K562 (cell line): Measurements from ENCODE around the gene KCTD6. TPM values are rescaled to one million over a fixed set of nuclear protein-coding genes. Genes with fewer than 3 reads are reported as not detected.

Experiments
- BCOR ChIP-seq: fragments of 450-650 bp; IDR thresholded peaks from 2 replicates; pipeline ENCODE4 v1.6.1; 2016
- KLF13 ChIP-seq: fragments of 450-650 bp; IDR thresholded peaks from 2 replicates; pipeline ENCODE4 v1.6.1; 2016; ENCODE audit warnings: missing genetic modification characterization, low read depth, mild to moderate bottlenecking, missing compliant biosample characterization, moderate library complexity, borderline replicate concordance
- MCM2 ChIP-seq: fragments of 450-650 bp; IDR thresholded peaks from 2 replicates; pipeline ENCODE4 v1.6.1; 2017; ENCODE audit warnings: low read depth, mild to moderate bottlenecking
- RFX1 ChIP-seq: fragments of 450-650 bp; IDR thresholded peaks from 2 replicates; pipeline ENCODE4 v1.6.1; 2016; ENCODE audit warnings: mild to moderate bottlenecking, moderate library complexity
- polyA plus RNA-seq, 8 experiments: library from polyadenylated mRNA; depleted of rRNA in 4 of 8; stranded (reverse) in 5 of 8; unstranded in 3 of 8; fragments of >200 nt; fragmentation: Nextera tagmentation in 2 of 8; fragmentation: Illumina TruSeq in 1 of 8; extraction: Ambion mirVana in 2 of 8; extraction: Trizol in 1 of 8; gene quantifications; 2 replicates each; pipeline versions ENCODE4 v1.2.1 to v1.2.3, GENCODE V29; 2011 to 2014; ENCODE audit warnings: inconsistent platforms in 1 of 8, missing spikeins in 1 of 8
- total RNA-seq, 7 experiments: library from RNA; depleted of rRNA in 6 of 7; stranded (reverse); fragments of >200 nt in 6 of 7; fragmentation: Illumina TruSeq in 2 of 7; extraction: Trizol in 2 of 7; gene quantifications; 2 replicates each; pipeline versions ENCODE4 v1.2.1 to v1.2.3, GENCODE V29; 2011 to 2021; ENCODE audit warnings: low replicate concordance in 1 of 7
- TF ChIP-seq, protein P1 (sequence below), 2 experiments: fragments of 450-650 bp in 1 of 2; sonication (generic) in 1 of 2; formaldehyde crosslinking in 1 of 2; IDR thresholded peaks; 2 replicates each; pipeline versions ENCODE4 v1.7.1 to v1.9.0; 2016 to 2022; ENCODE audit warnings: inconsistent platforms in 1 of 2, mild to moderate bottlenecking in 1 of 2, missing genetic modification reagents in 1 of 2
- TF ChIP-seq, protein P2 (sequence below): sonication (generic); formaldehyde crosslinking; IDR thresholded peaks from 2 replicates; pipeline ENCODE4 v1.8.1; 2023; ENCODE audit warnings: mild to moderate bottlenecking, missing genetic modification reagents

The KCTD6 gene
- total and polyA plus RNA-seq, 9 of the 15 experiments (the other 6 are each of a cell fraction or from before 2014, with no cell fraction given) = 2.1 to 5.9 (median 4.5) TPM

DNA sequence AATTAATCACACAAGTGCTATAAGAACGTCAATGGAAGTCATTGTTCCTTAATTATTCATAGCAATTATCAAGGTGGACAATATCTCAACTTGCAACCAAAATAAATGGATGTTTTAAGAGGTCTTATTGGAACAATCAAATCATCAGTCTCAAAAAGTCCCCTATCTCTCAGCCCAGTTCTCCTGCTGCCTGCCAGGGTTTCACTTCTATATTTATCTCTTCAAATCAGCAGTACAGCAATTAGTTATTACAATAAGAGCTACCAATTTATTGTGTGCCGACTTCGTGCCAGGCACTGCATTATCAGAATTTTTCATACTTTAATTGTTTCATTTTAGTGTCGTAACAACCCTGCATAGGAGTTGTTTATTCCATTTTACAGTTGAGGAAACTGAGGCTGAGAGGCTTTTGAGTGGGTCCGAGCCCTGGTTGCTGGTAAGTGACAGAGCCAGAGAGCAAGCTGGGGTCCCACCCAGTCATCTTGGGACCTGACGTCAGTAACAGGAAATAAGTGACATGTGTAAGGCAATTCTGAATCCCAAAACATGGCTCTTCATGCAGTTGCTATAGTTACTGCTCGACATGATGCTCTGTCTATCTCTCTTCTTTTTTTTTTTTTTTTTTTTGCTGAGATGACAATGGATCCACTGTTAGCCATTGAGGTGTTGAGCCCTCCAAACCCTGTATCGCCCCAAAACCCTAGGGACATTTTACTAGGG, 8.8 kb upstream of the KCTD6 start (continued):
- TF ChIP-seq, protein P1, sequence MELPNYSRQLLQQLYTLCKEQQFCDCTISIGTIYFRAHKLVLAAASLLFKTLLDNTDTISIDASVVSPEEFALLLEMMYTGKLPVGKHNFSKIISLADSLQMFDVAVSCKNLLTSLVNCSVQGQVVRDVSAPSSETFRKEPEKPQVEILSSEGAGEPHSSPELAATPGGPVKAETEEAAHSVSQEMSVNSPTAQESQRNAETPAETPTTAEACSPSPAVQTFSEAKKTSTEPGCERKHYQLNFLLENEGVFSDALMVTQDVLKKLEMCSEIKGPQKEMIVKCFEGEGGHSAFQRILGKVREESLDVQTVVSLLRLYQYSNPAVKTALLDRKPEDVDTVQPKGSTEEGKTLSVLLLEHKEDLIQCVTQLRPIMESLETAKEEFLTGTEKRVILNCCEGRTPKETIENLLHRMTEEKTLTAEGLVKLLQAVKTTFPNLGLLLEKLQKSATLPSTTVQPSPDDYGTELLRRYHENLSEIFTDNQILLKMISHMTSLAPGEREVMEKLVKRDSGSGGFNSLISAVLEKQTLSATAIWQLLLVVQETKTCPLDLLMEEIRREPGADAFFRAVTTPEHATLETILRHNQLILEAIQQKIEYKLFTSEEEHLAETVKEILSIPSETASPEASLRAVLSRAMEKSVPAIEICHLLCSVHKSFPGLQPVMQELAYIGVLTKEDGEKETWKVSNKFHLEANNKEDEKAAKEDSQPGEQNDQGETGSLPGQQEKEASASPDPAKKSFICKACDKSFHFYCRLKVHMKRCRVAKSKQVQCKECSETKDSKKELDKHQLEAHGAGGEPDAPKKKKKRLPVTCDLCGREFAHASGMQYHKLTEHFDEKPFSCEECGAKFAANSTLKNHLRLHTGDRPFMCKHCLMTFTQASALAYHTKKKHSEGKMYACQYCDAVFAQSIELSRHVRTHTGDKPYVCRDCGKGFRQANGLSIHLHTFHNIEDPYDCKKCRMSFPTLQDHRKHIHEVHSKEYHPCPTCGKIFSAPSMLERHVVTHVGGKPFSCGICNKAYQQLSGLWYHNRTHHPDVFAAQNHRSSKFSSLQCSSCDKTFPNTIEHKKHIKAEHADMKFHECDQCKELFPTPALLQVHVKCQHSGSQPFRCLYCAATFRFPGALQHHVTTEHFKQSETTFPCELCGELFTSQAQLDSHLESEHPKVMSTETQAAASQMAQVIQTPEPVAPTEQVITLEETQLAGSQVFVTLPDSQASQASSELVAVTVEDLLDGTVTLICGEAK (IDR thresholded peaks at IDR 0.05) = no peak
- TF ChIP-seq, protein P1 (CRISPR knock-in tag; IDR thresholded peaks at IDR 0.05) = no peak
- TF ChIP-seq, protein P2, sequence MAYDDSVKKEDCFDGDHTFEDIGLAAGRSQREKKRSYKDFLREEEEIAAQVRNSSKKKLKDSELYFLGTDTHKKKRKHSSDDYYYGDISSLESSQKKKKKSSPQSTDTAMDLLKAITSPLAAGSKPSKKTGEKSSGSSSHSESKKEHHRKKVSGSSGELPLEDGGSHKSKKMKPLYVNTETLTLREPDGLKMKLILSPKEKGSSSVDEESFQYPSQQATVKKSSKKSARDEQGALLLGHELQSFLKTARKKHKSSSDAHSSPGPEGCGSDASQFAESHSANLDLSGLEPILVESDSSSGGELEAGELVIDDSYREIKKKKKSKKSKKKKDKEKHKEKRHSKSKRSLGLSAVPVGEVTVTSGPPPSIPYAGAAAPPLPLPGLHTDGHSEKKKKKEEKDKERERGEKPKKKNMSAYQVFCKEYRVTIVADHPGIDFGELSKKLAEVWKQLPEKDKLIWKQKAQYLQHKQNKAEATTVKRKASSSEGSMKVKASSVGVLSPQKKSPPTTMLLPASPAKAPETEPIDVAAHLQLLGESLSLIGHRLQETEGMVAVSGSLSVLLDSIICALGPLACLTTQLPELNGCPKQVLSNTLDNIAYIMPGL (CRISPR knock-in tag) = no peak
- TF ChIP-seq BCOR (no peak), RFX1 (peak; percentile 67), MCM2 (no peak), KLF13 (tag) (no peak)
- TF ChIP-seq, all 486 proteins: peak for 1
